Cardiac ventricle fibroblast (primary cell): Measurements from ENCODE around the gene ZNF142. TPM values are rescaled to one million over a fixed set of nuclear protein-coding genes. Genes with fewer than 3 reads are reported as not detected.

ENCODE experiments used
- total RNA-seq: library from RNA; depleted of rRNA; stranded (reverse); fragments of >200 nt; gene quantifications from 2 replicates; pipeline ENCODE4 v1.2.3, GENCODE V29; 2015

Gene ZNF142
- total RNA-seq, result 11.7 and 13.9 TPM in 2 replicates

GRCh38 chr2:218659258-218659987 lies at the start of gene ZNF142, which contains the start of gene BCS1L:
ZNF142 (minus strand) TSS chr2:218659623; CDS start chr2:218656429, 3,194 bp downstream.
BCS1L (plus strand) TSS chr2:218659683; CDS start chr2:218660988, 1,305 bp downstream.

GRCh38 chr2:218671654-218672566 lies 12.5 kb upstream of the ZNF142 start, which contains the start of the genes RNF25 and STK36:
RNF25 (minus strand) TSS chr2:218672002; CDS start chr2:218671970, 32 bp downstream.
STK36 (plus strand) TSS chr2:218672086; CDS start chr2:218672830, 744 bp downstream.

GRCh38 chr2:218607436-218608115 lies 51.8 kb downstream of the ZNF142 start, which contains the start of gene PLCD4:
PLCD4 (plus strand) TSS chr2:218607899; CDS start chr2:218615740, 7,841 bp downstream.

Other genes starting within 250 kb of the ZNF142 start
- gene VIL1, start 240.5 kb downstream of the ZNF142 start, total RNA-seq, result not detected in 2 replicates
- gene USP37, start 91.3 kb downstream of the ZNF142 start, total RNA-seq, result 5.0 and 9.0 TPM in 2 replicates
- 28.6 and 32.8 TPM in 2 replicates for gene CNOT9, start 90.8 kb downstream of the ZNF142 start, total RNA-seq
- 2.4 and 4.0 TPM in 2 replicates for gene PLCD4, start 51.7 kb downstream of the ZNF142 start, total RNA-seq
- gene BCS1L, start 60 bp upstream of the ZNF142 start, total RNA-seq, result 17.4 and 21.4 TPM in 2 replicates
- gene RNF25, start 12.4 kb upstream of the ZNF142 start, total RNA-seq, result 12.5 and 15.9 TPM in 2 replicates
- gene STK36, start 12.5 kb upstream of the ZNF142 start, total RNA-seq, result 13.6 and 18.5 TPM in 2 replicates
- 10.0 and 15.7 TPM in 2 replicates for gene TTLL4, start 51.2 kb upstream of the ZNF142 start, total RNA-seq
- 15.7 and 15.9 TPM in 2 replicates for gene CYP27A1, start 122.5 kb upstream of the ZNF142 start, total RNA-seq
- gene PRKAG3, start 172.2 kb upstream of the ZNF142 start, total RNA-seq, result 0.19 TPM in 1 of 2 replicates, not detected in the other
- gene WNT6, start 200.2 kb upstream of the ZNF142 start, total RNA-seq, result 0.06 TPM in 1 of 2 replicates, not detected in the other
- gene WNT10A, start 221.2 kb upstream of the ZNF142 start, total RNA-seq, result not detected in 2 replicates